CD4-positive, alpha-beta memory T cell (primary cell): ENCODE measurements around the gene RPL12. TPM values are rescaled to one million over a fixed set of nuclear protein-coding genes. Genes with fewer than 3 reads are reported as not detected.

ENCODE experiments used
- CTCF ChIA-PET: fragments of 350-600 bp; sonication (Branson Sonifier 250); formaldehyde crosslinking; loops from one replicate; lab custom pipeline; 2021; ENCODE audit warnings: inconsistent platforms; ENCODE audit not compliant: partially characterized antibody; lab: Charles Lee
- POLR2A ChIA-PET: fragments of 350-600 bp; sonication (Branson Sonifier 250); formaldehyde crosslinking; loops from one replicate; lab custom pipeline; 2021; ENCODE audit not compliant: partially characterized antibody; lab: Charles Lee
- DNase-seq, 5 donors: peaks; one replicate each; pipeline versions ENCODE4 v3.0.0 to v3.0.0-alpha.2; 2020 to 2022; ENCODE audit warnings: mixed read lengths in 1 of 5
- H3K27ac ChIP-seq: one replicate; pipeline ENCODE4 v1.7.0; 2013; ENCODE audit warnings: low read depth, low read length
- H3K27me3 ChIP-seq: 2 replicates; pipeline ENCODE4 v1.7.0; 2013; ENCODE audit warnings: mild to moderate bottlenecking, low read length, moderate library complexity; ENCODE audit not compliant: insufficient read depth
- H3K36me3 ChIP-seq: 2 replicates; pipeline ENCODE4 v1.7.0; 2013; ENCODE audit warnings: mild to moderate bottlenecking, low read length, moderate library complexity; ENCODE audit not compliant: insufficient read depth
- H3K4me1 ChIP-seq: 2 replicates; pipeline ENCODE4 v1.7.0; 2013; ENCODE audit warnings: mild to moderate bottlenecking, low read length, moderate library complexity; ENCODE audit not compliant: insufficient read depth
- H3K4me3 ChIP-seq, 2 donors: one replicate each; pipeline ENCODE4 v1.7.0; 2013; ENCODE audit warnings: low read length in 2 of 2, mild to moderate bottlenecking in 1 of 2
- H3K9me3 ChIP-seq, 2 donors: one replicate each; pipeline ENCODE4 v1.7.0; 2013; ENCODE audit warnings: low read length in 2 of 2, control low read depth in 1 of 2; ENCODE audit not compliant: control insufficient read depth in 1 of 2
- H3K27ac Mint-ChIP-seq, 7 donors: one replicate each; pipeline ENCODE4 v1.8.0; 2020 to 2021; ENCODE audit warnings: mixed read lengths in 7 of 7, mild to moderate bottlenecking in 6 of 7, inconsistent platforms in 3 of 7, moderate library complexity in 3 of 7
- H3K27me3 Mint-ChIP-seq, 2 donors: one replicate each; pipeline ENCODE4 v1.8.0; 2020 to 2021; ENCODE audit warnings: mixed read lengths in 2 of 2
- H3K36me3 Mint-ChIP-seq, 2 donors: one replicate each; pipeline ENCODE4 v1.8.0; 2020 to 2021; ENCODE audit warnings: mixed read lengths in 2 of 2, inconsistent platforms in 1 of 2, mild to moderate bottlenecking in 1 of 2
- H3K4me1 Mint-ChIP-seq, 4 donors: one replicate each; pipeline ENCODE4 v1.8.0; 2020 to 2021; ENCODE audit warnings: mixed read lengths in 4 of 4, mild to moderate bottlenecking in 1 of 4
- H3K4me3 Mint-ChIP-seq, 8 donors: one replicate each; pipeline ENCODE4 v1.8.0; 2020 to 2021; ENCODE audit warnings: mixed read lengths in 8 of 8, mild to moderate bottlenecking in 7 of 8, moderate library complexity in 6 of 8, inconsistent platforms in 3 of 8
- H3K9me3 Mint-ChIP-seq, 8 donors: one replicate each; pipeline ENCODE4 v1.8.0; 2020 to 2021; ENCODE audit warnings: mixed read lengths in 8 of 8, mild to moderate bottlenecking in 5 of 8, inconsistent platforms in 3 of 8, moderate library complexity in 1 of 8
- intact Hi-C: fragments of 100-400 bp; cut with micrococcal nuclease; formaldehyde crosslinking; loops from one replicate; pipeline ENCODE4 v1.15.1; 2023
- polyA plus RNA-seq, 2 donors: library from polyadenylated mRNA; unstranded; fragments of 300-500 nt; fragmentation: Illumina TruSeq; gene quantifications; one replicate each; pipeline ENCODE4 v1.2.3, GENCODE V29; 2021
- total RNA-seq, 2 experiments: library from RNA; stranded (reverse); gene quantifications; one replicate each; pipeline ENCODE4 v1.2.3, GENCODE V29; 2021

RPL12 gene
- total and polyA plus RNA-seq, 4 experiments from 2014 or later, result 1,304 to 1,786 (median 1,643) TPM

DNA sequence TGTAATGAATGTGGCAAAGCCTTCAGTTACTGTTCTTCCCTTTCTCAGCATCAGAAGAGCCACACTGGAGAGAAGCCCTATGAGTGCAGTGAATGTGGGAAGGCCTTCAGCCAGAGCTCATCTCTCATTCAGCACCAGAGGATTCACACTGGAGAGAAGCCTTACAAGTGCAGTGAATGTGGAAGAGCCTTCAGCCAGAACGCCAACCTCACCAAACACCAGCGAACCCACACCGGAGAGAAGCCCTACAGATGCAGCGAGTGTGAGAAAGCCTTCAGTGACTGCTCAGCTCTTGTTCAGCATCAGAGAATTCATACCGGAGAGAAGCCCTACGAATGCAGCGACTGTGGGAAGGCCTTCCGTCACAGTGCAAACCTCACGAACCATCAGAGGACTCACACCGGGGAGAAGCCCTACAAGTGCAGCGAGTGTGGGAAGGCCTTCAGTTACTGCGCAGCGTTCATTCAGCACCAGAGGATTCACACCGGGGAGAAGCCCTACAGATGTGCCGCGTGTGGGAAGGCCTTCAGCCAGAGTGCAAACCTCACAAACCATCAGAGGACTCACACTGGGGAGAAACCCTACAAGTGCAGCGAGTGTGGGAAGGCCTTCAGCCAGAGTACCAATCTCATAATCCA, 6.8 kb downstream of the RPL12 start:
- POLR2A ChIA-PET, result interaction anchor here (0.9 kb wide), 1 partner anchor 8 kb away, joined by 3 read pairs; no protein-coding TSS in a partner anchor
- H3K27me3 Mint-ChIP-seq, result no peaks in the 10 kb centered on the region
- H3K27me3 ChIP-seq, result no peaks in the 10 kb centered on the region
- peaks cover 65 to 81% of the 10 kb centered on the region in 2 donors for H3K36me3 Mint-ChIP-seq
- intact Hi-C loops, result no loop called here
- H3K9me3 ChIP-seq, result no peaks in the 10 kb centered on the region
- H3K4me1 ChIP-seq, result peaks cover 7% of the 10 kb centered on the region
- H3K9me3 Mint-ChIP-seq, result peaks cover 0 to 5% (median 0%) of the 10 kb centered on the region in 8 donors
- H3K4me3 ChIP-seq, result no peak overlapping the region
- DNase-seq, result no peak
- H3K4me3 Mint-ChIP-seq, result no peak overlapping the region
- CTCF ChIA-PET, result interaction anchor here (1.1 to 1.6 kb wide), 2 partner anchors 11 to 19 kb away, joined by 3 read pairs; no protein-coding TSS in a partner anchor
- H3K27ac ChIP-seq, result no peak overlapping the region
- H3K27ac Mint-ChIP-seq, result peak overlapping the region in 2 of 7 donors; percentile 37 to 52
- peaks cover 70% of the 10 kb centered on the region for H3K36me3 ChIP-seq
- peaks cover 10 to 28% (median 18%) of the 10 kb centered on the region in 4 donors for H3K4me1 Mint-ChIP-seq

DNA sequence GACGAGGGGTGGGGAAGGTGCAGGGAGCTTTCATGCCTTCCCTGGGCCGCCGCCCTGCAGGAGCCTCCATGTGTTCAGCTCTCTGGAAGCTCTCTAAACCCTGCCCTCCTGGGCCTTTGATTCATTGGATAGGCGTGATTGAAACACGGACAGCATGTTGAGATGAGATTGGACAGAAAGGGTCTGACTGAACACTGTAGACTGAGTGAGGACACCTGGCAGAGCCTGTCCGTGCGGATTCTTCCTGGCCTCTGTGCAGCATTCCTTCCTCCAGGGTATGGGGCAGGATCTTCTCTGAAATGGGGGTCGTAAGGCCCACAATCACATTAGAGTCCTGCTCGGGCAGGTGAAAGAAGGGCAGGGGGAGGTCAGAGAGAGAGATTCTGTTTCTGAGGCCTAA, 12.8 kb downstream of the RPL12 start:
- Mint-ChIP-seq H3K4me3 (peak overlapping the region in 2 of 8 donors; percentile 36 to 65), H3K36me3 (peaks cover 55 to 80% of the 10 kb centered on the region in 2 donors), H3K9me3 (no peaks in the 10 kb centered on the region), H3K27ac (peak overlapping the region in 4 of 7 donors; percentile 6 to 92 (median 80)), H3K27me3 (no peaks in the 10 kb centered on the region), H3K4me1 (peaks cover 13 to 20% (median 17%) of the 10 kb centered on the region in 4 donors)
- Histone ChIP-seq H3K36me3 (peaks cover 74% of the 10 kb centered on the region), H3K9me3 (no peaks in the 10 kb centered on the region), H3K4me1 (peaks cover 15% of the 10 kb centered on the region), H3K27me3 (no peaks in the 10 kb centered on the region), H3K27ac (no peak overlapping the region), H3K4me3 (no peak overlapping the region)
- intact Hi-C loops, result no loop called here
- DNase-seq, result no peak
- POLR2A ChIA-PET, result interaction anchor here (0.8 to 3.9 kb wide), 3 partner anchors 12 to 524 kb away, joined by 3 to 24 read pairs (median 3); partner anchors contain the start of genes LRSAM1, RALGPS1 and RPL12
- CTCF ChIA-PET, result interaction anchor here (1.4 kb wide), 1 partner anchor 11 kb away, joined by 5 read pairs; no protein-coding TSS in a partner anchor

GRCh38 chr9:127437497-127438264, 13.5 kb downstream of the RPL12 start:
- H3K27ac Mint-ChIP-seq, result peak overlapping the region; percentile 77 to 92 (median 84)
- peaks cover 75% of the 10 kb centered on the region for H3K36me3 ChIP-seq

DNA sequence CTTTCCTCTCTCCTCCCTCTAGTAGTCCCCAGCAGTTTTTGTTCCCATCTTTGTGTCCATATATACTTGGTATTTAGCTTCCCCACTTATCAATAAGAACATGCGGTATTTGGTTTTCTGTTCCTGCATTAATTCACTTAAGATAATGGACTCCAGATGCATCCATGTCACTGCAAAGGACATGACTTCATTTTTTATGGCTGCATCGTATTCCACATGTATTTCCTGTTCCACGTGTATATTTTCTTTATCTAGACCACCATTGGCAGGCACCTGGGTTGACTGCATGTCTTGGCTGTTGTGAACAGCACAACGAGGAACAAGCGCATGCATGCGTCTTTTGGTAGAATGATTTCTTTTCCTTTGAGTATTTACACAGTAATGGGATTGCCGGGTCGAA, 20.8 kb downstream of the RPL12 start:
- no peaks in the 10 kb centered on the region for H3K9me3 ChIP-seq
- H3K4me3 ChIP-seq, result no peak overlapping the region
- no peaks in the 10 kb centered on the region for H3K27me3 Mint-ChIP-seq
- peaks cover 52% of the 10 kb centered on the region in 2 donors for H3K36me3 Mint-ChIP-seq
- H3K4me3 Mint-ChIP-seq, result no peak overlapping the region
- H3K27me3 ChIP-seq, result no peaks in the 10 kb centered on the region
- POLR2A ChIA-PET, result interaction anchor here (2.5 kb wide), 1 partner anchor 20 kb away, joined by 7 read pairs; the partner anchor contains the start of genes LRSAM1 and RPL12
- no peak for DNase-seq
- H3K36me3 ChIP-seq, result peaks cover 39% of the 10 kb centered on the region
- H3K9me3 Mint-ChIP-seq, result no peaks in the 10 kb centered on the region
- intact Hi-C loops, result no loop called here
- no peak overlapping the region for H3K27ac ChIP-seq
- no peak overlapping the region for H3K27ac Mint-ChIP-seq
- H3K4me1 Mint-ChIP-seq, result peaks cover 15 to 39% (median 25%) of the 10 kb centered on the region in 4 donors
- CTCF ChIA-PET, result no interaction called here
- peaks cover 21% of the 10 kb centered on the region for H3K4me1 ChIP-seq

More at GRCh38 chr9:127437497-127438264, 13.5 kb downstream of the RPL12 start:
- H3K9me3 ChIP-seq, result no peaks in the 10 kb centered on the region
- no peak overlapping the region for H3K4me3 ChIP-seq
- peaks cover 15% of the 10 kb centered on the region for H3K4me1 ChIP-seq
- intact Hi-C loops, result no loop called here
- H3K36me3 Mint-ChIP-seq, result peaks cover 62 to 82% of the 10 kb centered on the region in 2 donors
- H3K9me3 Mint-ChIP-seq, result no peaks in the 10 kb centered on the region
- H3K27me3 Mint-ChIP-seq, result no peaks in the 10 kb centered on the region
- POLR2A ChIA-PET, result interaction anchor here (0.8 to 3.9 kb wide), 3 partner anchors 13 to 523 kb away, joined by 3 to 24 read pairs (median 3); partner anchors contain the start of genes LRSAM1, RALGPS1 and RPL12
- H3K4me3 Mint-ChIP-seq, result peak overlapping the region; percentile 3 to 74 (median 44)
- CTCF ChIA-PET, result interaction anchor here (1.4 kb wide), 1 partner anchor 12 kb away, joined by 5 read pairs; no protein-coding TSS in a partner anchor
- H3K27me3 ChIP-seq, result no peaks in the 10 kb centered on the region
- peak; percentile 37 to 57 (median 51) for DNase-seq
- H3K27ac ChIP-seq, result no peak overlapping the region
- peaks cover 14 to 21% (median 19%) of the 10 kb centered on the region in 4 donors for H3K4me1 Mint-ChIP-seq

GRCh38 chr9:127428348-127428747, 22.9 kb downstream of the RPL12 start:
- H3K36me3 ChIP-seq, result peaks cover 19% of the 10 kb centered on the region
- no peak overlapping the region for H3K4me3 ChIP-seq
- peak overlapping the region in 2 of 7 donors; percentile 6 to 30 for H3K27ac Mint-ChIP-seq
- ChIA-PET CTCF (no interaction called here), POLR2A (no interaction called here)
- H3K27me3 Mint-ChIP-seq, result no peaks in the 10 kb centered on the region
- peaks cover 34 to 43% of the 10 kb centered on the region in 2 donors for H3K36me3 Mint-ChIP-seq
- H3K9me3 Mint-ChIP-seq, result no peaks in the 10 kb centered on the region
- peaks cover 33% of the 10 kb centered on the region for H3K4me1 ChIP-seq
- peaks cover 21 to 59% (median 41%) of the 10 kb centered on the region in 4 donors for H3K4me1 Mint-ChIP-seq
- H3K27ac ChIP-seq, result no peak overlapping the region
- no peaks in the 10 kb centered on the region for H3K9me3 ChIP-seq
- H3K27me3 ChIP-seq, result no peaks in the 10 kb centered on the region
- DNase-seq, result no peak
- H3K4me3 Mint-ChIP-seq, result no peak overlapping the region
- intact Hi-C loops, result no loop called here

DNA sequence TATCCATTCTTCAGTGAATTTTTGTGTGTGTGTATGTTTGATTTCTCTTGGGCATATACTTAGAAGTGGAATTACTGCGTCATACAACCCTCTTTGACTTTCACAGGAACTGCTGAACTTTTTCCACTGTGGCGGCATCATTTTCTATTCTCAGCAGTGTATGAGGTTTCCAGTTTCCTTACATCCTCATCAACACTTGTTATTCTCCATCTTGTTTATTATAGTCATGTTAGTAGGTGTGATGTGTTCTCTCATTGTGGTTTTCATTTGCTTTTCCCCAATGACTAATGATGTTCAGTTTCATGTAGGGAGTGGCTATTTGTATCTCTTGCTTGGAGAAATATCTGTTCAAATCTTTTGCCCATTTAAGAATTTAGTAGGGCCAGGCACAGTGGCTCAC, 24.4 kb downstream of the RPL12 start:
- Histone ChIP-seq H3K9me3 (no peaks in the 10 kb centered on the region), H3K36me3 (peaks cover 15% of the 10 kb centered on the region), H3K27ac (no peak overlapping the region), H3K4me1 (peaks cover 44% of the 10 kb centered on the region), H3K27me3 (no peaks in the 10 kb centered on the region), H3K4me3 (no peak overlapping the region)
- Mint-ChIP-seq H3K36me3 (peaks cover 25 to 38% of the 10 kb centered on the region in 2 donors), H3K27ac (peak overlapping the region in 5 of 7 donors; percentile 5 to 96 (median 39)), H3K27me3 (no peaks in the 10 kb centered on the region), H3K4me1 (peaks cover 24 to 68% (median 46%) of the 10 kb centered on the region in 4 donors), H3K4me3 (peak overlapping the region; percentile 19 to 71 (median 54)), H3K9me3 (no peaks in the 10 kb centered on the region)
- DNase-seq, result peak in 2 of 5 donors; percentile 16 to 54
- intact Hi-C loops, result no loop called here
- ChIA-PET POLR2A (no interaction called here), CTCF (no interaction called here)
